ENCODE data around the gene ST7.
"Not testable (repeated sequence)": the region's sequence is repeated elsewhere in the genome, so short reads cannot be mapped to it uniquely, and the experiment has no call there.

ST7 gene

GRCh38 chr7:116951366-116952292, 1.7 kb upstream of the ST7 start:
- DNase-seq = no peak

GRCh38 chr7:116952635-116953371, 498 bp upstream of the ST7 start:
- DNase-seq = peak; percentile 50 to 70

GRCh38 chr7:116953906-116954838, 871 bp downstream of the ST7 start:
- DNase-seq = peak; percentile 14 to 65

GRCh38 chr7:116955340-116955739, 2.0 kb downstream of the ST7 start:
- DNase-seq = no peak

GRCh38 chr7:116955801-116956476, 2.6 kb downstream of the ST7 start:
- DNase-seq = no peak

GRCh38 chr7:116956477-116956804, 3.1 kb downstream of the ST7 start:
- DNase-seq = no peak

GRCh38 chr7:116957874-116958273, 4.6 kb downstream of the ST7 start:
- no peak for DNase-seq

GRCh38 chr7:116961966-116962673, 8.8 kb downstream of the ST7 start:
- DNase-seq = not testable (repeated sequence)

GRCh38 chr7:116963234-116963633, 9.9 kb downstream of the ST7 start:
- no peak for DNase-seq

GRCh38 chr7:116966601-116967000, 13.3 kb downstream of the ST7 start:
- DNase-seq = no peak

GRCh38 chr7:116967254-116967922, 14.1 kb downstream of the ST7 start:
- no peak for DNase-seq

GRCh38 chr7:116967983-116968382, 14.7 kb downstream of the ST7 start:
- DNase-seq = no peak

GRCh38 chr7:116968631-116969030, 15.3 kb downstream of the ST7 start:
- DNase-seq = no peak

- DNase-seq = no peak
Observed at GRCh38 chr7:116969371-116969902, 16.1 kb downstream of the ST7 start.

GRCh38 chr7:116970238-116970910, 17.1 kb downstream of the ST7 start:
- DNase-seq = no peak

GRCh38 chr7:116971153-116971552, 17.9 kb downstream of the ST7 start:
- not testable (repeated sequence) for DNase-seq

- no peak for DNase-seq
Observed at GRCh38 chr7:116971869-116972268, 18.6 kb downstream of the ST7 start.

- not testable (repeated sequence) for DNase-seq
Observed at GRCh38 chr7:116975024-116975423, 21.7 kb downstream of the ST7 start.

GRCh38 chr7:116977172-116977571, 23.9 kb downstream of the ST7 start:
- DNase-seq = no peak

- DNase-seq = no peak
Observed at GRCh38 chr7:116978006-116978405, 24.7 kb downstream of the ST7 start.

Measured in SHP77 (cell line).